ENCODE results near the gene PASD1. TPM values are rescaled to one million over a fixed set of nuclear protein-coding genes. Genes with fewer than 3 reads are reported as not detected.
"Not testable (repeated sequence)": the region's sequence is repeated elsewhere in the genome, so short reads cannot be mapped to it uniquely, and the experiment has no call there.

PASD1 gene
- total RNA-seq, 1 experiment from 2014 or later, result not detected

- H3F3A ChIP-seq (ENCODE audit: low read length, unreplicated experiment); H3K36me3 ChIP-seq (ENCODE audit: low read depth, low read length); H3K79me2 ChIP-seq (ENCODE audit: low read length); CTCF ChIA-PET; H3K4me3 ChIP-seq (ENCODE audit: low read length); BruUV-seq (replicated peaks); H3K4me1 ChIP-seq (ENCODE audit: insufficient read depth, low read length); H3K27me3 ChIP-seq (ENCODE audit: low read length); H3K9me3 ChIP-seq (ENCODE audit: low read length); ATAC-seq; H3K27ac ChIP-seq (ENCODE audit: low read length); H3K4me2 ChIP-seq (ENCODE audit: low read length); H2AFZ ChIP-seq (ENCODE audit: low read length); intact Hi-C loops (cut with micrococcal nuclease); H4K20me1 ChIP-seq (ENCODE audit: low read length); H3K9me2 ChIP-seq (replicated peaks; ENCODE audit: low read length); DNase-seq; H3K9ac ChIP-seq (ENCODE audit: low read length); POLR2A ChIA-PET (ENCODE audit: unreplicated experiment): not testable (repeated sequence)
Measured at GRCh38 chrX:151551176-151551575, 12.3 kb upstream of the PASD1 start.

DNA sequence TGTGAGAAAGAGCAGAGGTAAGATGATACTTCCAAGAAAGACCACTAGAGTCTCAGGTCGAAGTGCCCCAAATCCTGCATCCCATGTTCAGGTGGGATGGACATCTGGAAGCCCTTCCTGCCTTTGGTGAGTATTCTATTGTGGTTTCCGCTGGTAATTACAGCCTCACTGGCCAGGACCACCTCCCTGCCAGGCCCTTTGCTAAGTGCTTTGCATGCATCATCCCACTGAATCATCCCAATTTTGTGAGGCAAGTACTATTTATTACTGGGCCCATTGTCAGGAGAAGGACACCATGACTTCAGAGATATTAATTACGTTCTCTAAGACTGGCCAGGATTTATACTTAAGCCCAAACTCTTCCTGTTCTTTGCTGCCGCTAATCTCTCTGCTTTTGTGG lies 10.7 kb upstream of the PASD1 start:
- CTCF ChIA-PET, result no interaction called here
- Histone ChIP-seq H3K4me1 (ENCODE audit: insufficient read depth, low read length) (no peaks in the 10 kb centered on the region), H3K79me2 (ENCODE audit: low read length) (no peaks in the 10 kb centered on the region), H3K4me2 (ENCODE audit: low read length) (no peak overlapping the region), H3K9me2 (replicated peaks; ENCODE audit: low read length) (no peaks in the 10 kb centered on the region), H3K27me3 (ENCODE audit: low read length) (no peaks in the 10 kb centered on the region), H3K36me3 (ENCODE audit: low read depth, low read length) (no peaks in the 10 kb centered on the region), H3K9ac (ENCODE audit: low read length) (no peak overlapping the region), H3K4me3 (ENCODE audit: low read length) (no peak overlapping the region), H3F3A (ENCODE audit: low read length, unreplicated experiment) (no peaks in the 10 kb centered on the region), H3K9me3 (ENCODE audit: low read length) (no peaks in the 10 kb centered on the region), H2AFZ (ENCODE audit: low read length) (no peak overlapping the region), H4K20me1 (ENCODE audit: low read length) (no peaks in the 10 kb centered on the region), H3K27ac (ENCODE audit: low read length) (no peak overlapping the region)
- intact Hi-C loops (cut with micrococcal nuclease), result no loop called here
- BruUV-seq (replicated peaks), result no TSS peak
- POLR2A ChIA-PET (ENCODE audit: unreplicated experiment), result no interaction called here
- ATAC-seq, result no peak
- TF ChIP-seq CTCF (conservative IDR thresholded peaks at IDR 0.05; ENCODE audit: low read depth, low read length), result no peak
- TF ChIP-seq EZH2phosphoT487 (IDR thresholded peaks at IDR 0.05; ENCODE audit: borderline replicate concordance, low read length), result no peak
- no peak for TF ChIP-seq EZH2 (IDR thresholded peaks at IDR 0.05; ENCODE audit: low read length, unreplicated experiment)
- no peak for DNase-seq

- ATAC-seq; DNase-seq; H3K4me1 ChIP-seq (ENCODE audit: insufficient read depth, low read length); H2AFZ ChIP-seq (ENCODE audit: low read length); H3K79me2 ChIP-seq (ENCODE audit: low read length); H4K20me1 ChIP-seq (ENCODE audit: low read length); H3F3A ChIP-seq (ENCODE audit: low read length, unreplicated experiment); H3K4me3 ChIP-seq (ENCODE audit: low read length); H3K9me2 ChIP-seq (replicated peaks; ENCODE audit: low read length); H3K36me3 ChIP-seq (ENCODE audit: low read depth, low read length); H3K27ac ChIP-seq (ENCODE audit: low read length); H3K9ac ChIP-seq (ENCODE audit: low read length); POLR2A ChIA-PET (ENCODE audit: unreplicated experiment); H3K4me2 ChIP-seq (ENCODE audit: low read length); intact Hi-C loops (cut with micrococcal nuclease); H3K27me3 ChIP-seq (ENCODE audit: low read length); BruUV-seq (replicated peaks); CTCF ChIA-PET; H3K9me3 ChIP-seq (ENCODE audit: low read length): not testable (repeated sequence)
Measured at GRCh38 chrX:151555301-151555700, 8.2 kb upstream of the PASD1 start.

DNA sequence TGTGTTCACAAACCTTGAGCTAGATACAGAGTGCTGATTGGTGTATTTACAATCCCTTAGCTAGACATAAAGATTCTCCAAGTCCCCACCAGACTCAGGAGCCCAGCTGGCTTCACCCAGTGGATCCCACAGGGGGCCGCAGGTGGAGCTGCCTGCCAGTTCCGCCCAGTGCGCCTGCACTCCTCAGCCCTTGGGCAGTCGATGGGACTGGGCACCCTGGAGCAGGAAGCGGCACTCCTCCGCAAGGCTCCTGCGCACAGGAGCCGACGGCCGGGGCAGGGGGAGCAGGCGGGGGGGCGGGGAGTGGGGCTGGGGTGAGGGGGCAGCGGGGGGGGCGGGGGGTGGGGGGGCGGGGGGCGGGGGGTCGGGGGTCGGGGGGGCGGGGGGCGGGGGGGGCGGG lies 990 bp upstream of the PASD1 start:
- H2AFZ ChIP-seq (ENCODE audit: low read length); POLR2A ChIA-PET (ENCODE audit: unreplicated experiment); DNase-seq: not testable (repeated sequence)

DNA sequence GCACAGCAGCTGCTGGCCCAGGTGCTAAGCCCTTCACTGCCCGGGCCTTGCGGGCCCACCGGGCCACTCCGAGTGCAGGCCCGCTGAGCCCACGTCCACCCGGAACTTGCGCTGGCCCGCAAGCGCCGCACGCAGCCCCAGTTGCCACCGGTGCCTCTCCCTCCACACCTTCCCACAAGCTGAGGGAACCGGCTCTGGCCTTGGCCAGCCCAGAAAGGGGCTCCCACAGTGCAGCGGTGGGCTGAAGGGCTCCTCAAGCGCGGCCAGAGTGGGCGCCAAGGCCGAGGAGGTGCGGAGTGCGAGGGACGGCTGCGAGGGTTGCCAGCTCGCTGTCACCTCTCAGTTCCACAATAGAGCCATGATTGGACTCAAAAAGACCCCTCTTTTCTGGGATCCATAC lies 472 bp upstream of the PASD1 start:
- H3K4me3 ChIP-seq (ENCODE audit: low read length); H3K27me3 ChIP-seq (ENCODE audit: low read length); H3K9me2 ChIP-seq (replicated peaks; ENCODE audit: low read length); DNase-seq; H3K36me3 ChIP-seq (ENCODE audit: low read depth, low read length); POLR2A ChIA-PET (ENCODE audit: unreplicated experiment); H3K9ac ChIP-seq (ENCODE audit: low read length); H3K79me2 ChIP-seq (ENCODE audit: low read length); ATAC-seq; H3K4me2 ChIP-seq (ENCODE audit: low read length); H4K20me1 ChIP-seq (ENCODE audit: low read length); H3K9me3 ChIP-seq (ENCODE audit: low read length); H3F3A ChIP-seq (ENCODE audit: low read length, unreplicated experiment); H3K27ac ChIP-seq (ENCODE audit: low read length); H2AFZ ChIP-seq (ENCODE audit: low read length); CTCF ChIA-PET; H3K4me1 ChIP-seq (ENCODE audit: insufficient read depth, low read length); BruUV-seq (replicated peaks); intact Hi-C loops (cut with micrococcal nuclease): not testable (repeated sequence)

More for the DNA sequence above, 990 bp upstream of the PASD1 start:
- H3K27ac ChIP-seq (ENCODE audit: low read length); H3K27me3 ChIP-seq (ENCODE audit: low read length); H3F3A ChIP-seq (ENCODE audit: low read length, unreplicated experiment); H3K9ac ChIP-seq (ENCODE audit: low read length); H3K4me2 ChIP-seq (ENCODE audit: low read length); H3K79me2 ChIP-seq (ENCODE audit: low read length); H3K9me2 ChIP-seq (replicated peaks; ENCODE audit: low read length); H3K36me3 ChIP-seq (ENCODE audit: low read depth, low read length); intact Hi-C loops (cut with micrococcal nuclease); H3K4me3 ChIP-seq (ENCODE audit: low read length); H3K9me3 ChIP-seq (ENCODE audit: low read length); H4K20me1 ChIP-seq (ENCODE audit: low read length); H3K4me1 ChIP-seq (ENCODE audit: insufficient read depth, low read length); BruUV-seq (replicated peaks); CTCF ChIA-PET; ATAC-seq: not testable (repeated sequence)
